HuH-7 (cell line): Measurements from ENCODE around the gene SLC22A14.
"Not testable (repeated sequence)": the region's sequence is repeated elsewhere in the genome, so short reads cannot be mapped to it uniquely, and the experiment has no call there.

Experiments
- DNase-seq: peaks from one replicate; pipeline ENCODE4 v3.0.0; 2011; ENCODE audit warnings: low spot score

SLC22A14 gene

GRCh38 chr3:38314112-38314763 is 32.1 kb downstream of the SLC22A14 start:
- no peak for DNase-seq

DNA sequence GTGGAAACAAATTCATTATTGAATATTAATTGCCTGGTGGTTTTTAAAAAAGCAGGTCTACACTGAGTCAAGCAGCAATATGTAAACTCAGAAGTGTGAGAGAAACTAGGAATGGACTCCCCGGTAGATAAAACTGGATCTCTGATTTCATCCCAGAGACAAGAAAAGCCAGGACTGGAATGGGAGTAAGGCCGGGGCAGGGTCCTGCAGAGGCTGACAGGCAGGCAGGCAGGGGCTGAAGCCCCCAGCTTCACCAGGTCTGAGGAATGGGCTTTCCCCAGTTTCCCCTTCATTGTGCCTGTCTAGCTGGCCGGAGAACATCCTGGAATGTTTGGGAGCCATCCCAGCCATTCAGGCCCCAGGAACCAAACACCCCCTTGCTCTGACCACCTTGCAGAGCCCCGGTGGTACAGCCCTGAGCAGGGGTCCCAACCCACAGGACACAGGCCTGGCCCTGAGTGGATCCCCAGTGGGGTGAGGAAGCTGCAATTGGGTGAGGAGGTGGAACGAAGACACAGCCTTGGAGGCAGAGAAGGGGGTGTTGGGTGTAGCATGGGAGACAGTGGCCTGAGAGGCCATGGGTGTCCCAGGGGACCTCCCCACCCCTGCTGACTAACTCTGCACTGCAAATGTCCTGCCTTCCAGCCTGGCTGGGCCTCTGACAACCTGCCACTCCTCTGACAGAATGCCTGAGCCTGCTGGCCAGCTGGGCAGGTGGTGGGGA is 32.8 kb downstream of the SLC22A14 start:
- DNase-seq, result no peak

GRCh38 chr3:38315488-38316230 is 33.6 kb downstream of the SLC22A14 start:
- DNase-seq, result no peak

DNA sequence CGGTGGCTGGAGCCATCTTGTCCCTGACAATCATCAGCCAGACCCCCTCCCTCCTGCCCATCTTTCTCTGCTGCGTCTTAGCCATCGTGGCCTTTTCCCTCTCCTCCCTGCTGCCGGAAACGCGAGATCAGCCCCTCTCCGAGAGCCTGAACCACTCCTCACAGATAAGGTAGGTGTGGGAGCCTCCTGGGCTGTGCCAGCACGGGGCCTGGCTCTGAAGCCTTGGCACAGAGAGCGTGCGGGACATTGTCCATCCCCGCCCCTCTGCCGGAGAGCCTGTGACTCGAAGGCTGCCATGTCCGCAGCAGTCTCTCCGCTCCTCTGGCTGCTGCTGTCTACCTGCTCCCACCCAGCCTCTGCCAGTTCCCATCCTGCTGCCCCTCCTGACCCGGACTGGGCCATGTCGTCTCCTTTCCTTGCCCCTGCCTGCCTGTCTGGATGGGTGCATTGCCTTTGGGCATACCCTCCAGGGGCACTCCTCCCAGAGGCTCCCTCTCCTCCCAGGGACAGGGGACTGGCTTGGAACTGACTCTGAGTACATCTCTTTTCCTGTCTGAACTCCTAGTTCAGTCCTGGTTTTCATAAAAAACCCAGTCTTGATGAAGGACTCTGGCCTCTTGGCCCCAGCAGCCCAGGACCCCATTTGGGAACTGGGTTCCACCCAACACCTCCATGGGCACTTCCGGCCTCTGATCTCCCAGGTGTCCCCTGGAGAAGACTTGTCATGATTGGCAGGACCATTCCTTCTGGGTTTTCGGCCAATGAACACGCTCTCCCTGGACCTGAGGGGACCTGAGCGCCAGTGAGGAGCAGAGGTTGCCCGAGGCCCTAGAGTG is 34.5 kb downstream of the SLC22A14 start:
- DNase-seq, result no peak

DNA sequence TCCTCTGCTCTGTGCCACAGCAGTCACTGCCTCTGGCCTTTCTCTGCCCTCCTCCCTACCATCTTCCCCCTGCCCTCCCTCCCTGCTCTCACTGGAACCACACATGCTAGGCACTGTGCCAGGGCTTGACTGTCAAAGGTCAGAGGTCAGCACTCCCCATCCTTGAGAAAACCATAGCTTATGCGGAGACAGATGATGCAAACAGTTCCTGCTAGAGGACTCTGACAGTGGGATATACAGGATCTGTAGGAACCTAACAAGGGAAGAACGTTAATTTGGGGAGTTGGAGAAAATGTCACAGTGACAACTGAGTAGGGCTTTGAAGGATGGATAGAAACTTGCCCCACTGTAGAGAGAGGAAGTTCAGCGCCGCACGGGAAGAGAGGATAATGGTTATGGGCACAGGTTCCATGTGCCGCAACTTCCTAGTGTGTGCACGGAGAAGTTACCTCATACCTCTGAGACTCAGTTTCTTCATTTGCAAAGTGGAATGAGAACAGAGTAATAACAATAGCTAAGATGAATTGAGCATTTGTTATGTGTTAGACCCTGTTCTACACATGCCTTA is 35.2 kb downstream of the SLC22A14 start:
- DNase-seq, result no peak

DNA sequence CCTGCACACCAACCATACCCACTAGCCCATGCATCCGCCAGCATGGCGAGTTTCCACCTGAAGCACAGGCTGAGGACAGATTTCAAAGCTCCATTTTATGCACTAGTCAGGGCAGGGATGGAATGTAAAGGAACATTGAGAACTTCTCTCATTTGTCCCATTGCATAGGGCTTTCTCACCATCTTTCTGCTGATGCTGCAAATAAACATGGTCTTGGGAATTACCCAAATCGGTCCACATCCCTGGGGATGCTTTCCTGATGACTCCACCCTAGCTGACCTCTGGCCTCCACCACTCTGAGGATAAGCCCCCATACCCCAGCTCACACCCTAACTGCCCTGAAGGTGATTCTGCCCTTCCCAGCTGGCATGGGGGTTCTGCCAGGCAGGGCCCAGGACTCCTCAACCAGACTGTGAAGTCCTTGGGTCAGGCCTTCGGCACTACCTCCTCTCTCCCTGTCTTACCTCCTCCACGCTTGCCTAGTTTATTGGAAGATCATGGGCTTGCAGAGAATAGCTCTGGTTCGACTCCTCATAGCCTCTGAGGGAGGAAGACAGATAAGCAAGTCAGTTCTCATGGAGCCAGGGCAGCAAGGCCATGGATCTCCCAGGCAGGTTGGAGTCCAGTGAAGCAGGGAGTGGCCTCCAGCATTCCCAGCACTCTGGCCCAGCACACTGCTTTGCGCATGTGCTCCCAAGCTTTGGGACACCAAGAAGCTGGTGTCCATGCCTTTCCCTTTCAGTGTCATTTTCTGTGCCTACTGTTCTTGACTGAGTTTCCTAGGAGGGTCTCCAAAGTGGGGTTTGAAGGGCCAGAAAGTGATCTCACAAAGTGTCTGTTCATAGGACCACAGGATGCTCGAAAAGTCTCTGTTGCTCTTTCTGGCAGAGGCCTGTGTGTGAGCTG is 36.9 kb downstream of the SLC22A14 start:
- no peak for DNase-seq

DNA sequence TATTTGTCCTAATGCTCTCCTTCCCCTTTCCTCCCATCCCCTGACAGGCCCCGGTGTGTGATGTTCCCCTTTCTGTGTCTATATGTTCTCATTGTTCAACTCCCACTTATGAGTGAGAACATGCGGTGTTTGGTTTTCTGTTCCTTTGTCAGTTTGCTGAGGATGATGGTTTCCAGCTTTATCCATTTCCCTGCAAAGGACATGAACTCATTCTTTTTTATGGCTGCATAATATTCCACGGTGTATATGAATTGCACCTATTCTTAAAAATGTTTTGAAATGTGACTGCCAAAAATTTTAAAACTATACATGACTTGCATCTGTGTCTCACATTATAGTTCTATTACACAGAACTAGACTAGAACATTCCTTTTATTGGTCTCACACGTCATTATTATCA is 38.5 kb downstream of the SLC22A14 start:
- DNase-seq, result not testable (repeated sequence)

DNA sequence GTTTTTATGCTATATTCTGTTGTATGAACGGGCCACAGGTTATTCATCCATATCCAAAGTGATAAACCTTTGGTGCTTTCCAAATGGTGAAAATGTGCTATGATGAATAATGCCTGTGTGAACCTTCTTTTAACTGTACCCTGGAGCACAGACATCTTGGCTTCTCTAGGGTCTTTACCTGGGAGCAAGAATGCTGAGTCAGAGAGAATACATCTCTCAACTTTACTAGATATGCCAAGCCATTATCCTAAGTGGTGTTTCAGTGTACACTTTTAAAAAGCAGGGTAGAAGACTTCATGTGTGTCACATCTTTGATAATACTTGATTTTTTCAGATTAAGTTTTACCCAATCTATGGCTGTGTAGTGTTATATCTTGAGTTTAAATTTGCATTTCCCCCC is 41.0 kb downstream of the SLC22A14 start:
- no peak for DNase-seq

GRCh38 chr3:38325256-38325655 is 43.2 kb downstream of the SLC22A14 start:
- DNase-seq, result no peak

- DNase-seq, result no peak
Observed at GRCh38 chr3:38327335-38328009, 45.4 kb downstream of the SLC22A14 start.

DNA sequence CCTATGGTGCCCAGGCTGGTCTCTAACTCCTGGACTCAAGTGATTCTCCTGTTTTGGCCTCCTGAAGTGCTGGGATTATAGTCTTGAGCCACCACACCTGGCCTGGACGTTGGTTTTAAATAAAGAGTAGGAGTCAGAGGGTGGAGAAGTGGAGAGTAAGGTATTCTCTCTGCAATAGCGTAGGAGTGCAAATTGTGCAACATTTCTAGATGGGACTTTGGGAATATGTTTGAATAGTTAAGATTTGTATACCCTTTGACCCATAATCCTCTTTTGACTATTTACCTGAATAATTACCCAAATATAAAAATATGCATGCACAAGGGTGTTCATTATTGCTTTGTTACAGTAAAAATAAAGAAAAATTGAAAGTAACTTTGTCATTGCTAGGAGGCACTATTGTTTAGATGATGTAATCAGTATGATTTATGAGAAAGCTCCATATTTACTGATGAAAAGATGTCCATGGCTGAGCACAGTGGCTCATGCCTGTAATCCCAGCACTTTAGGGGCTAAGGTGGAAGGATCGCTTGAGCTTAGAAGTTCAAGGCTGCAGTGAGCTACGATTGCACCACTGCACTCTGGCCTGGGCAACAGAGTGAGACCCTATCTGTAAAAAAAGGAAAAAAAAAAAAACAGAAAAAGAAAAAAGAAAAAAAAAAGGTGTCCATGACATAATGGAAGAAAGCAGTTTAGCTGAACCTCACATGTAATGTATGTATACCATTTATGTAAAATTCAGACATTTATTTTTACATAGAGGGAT is 49.3 kb downstream of the SLC22A14 start:
- DNase-seq, result no peak

DNA sequence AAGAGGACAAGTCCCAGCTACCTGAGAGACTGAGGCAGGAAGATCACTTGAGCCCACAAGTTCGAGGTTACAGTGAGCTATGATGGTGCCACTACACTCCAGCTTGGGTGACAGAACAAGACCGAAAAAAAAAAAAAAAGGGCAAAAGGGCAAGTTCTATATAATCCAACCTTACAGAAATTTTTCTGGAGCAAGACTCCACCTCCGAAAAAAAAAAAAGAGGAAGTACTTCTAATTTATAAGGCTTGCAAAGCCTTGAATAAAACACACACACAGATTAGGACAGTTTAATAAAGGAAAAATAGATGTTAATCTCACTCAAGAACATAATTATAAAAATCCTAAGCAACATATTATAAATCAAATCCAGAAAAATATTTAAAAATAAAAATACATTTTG is 50.1 kb downstream of the SLC22A14 start:
- no peak for DNase-seq

- no peak for DNase-seq
Observed at GRCh38 chr3:38334142-38335055, 52.3 kb downstream of the SLC22A14 start.

DNA sequence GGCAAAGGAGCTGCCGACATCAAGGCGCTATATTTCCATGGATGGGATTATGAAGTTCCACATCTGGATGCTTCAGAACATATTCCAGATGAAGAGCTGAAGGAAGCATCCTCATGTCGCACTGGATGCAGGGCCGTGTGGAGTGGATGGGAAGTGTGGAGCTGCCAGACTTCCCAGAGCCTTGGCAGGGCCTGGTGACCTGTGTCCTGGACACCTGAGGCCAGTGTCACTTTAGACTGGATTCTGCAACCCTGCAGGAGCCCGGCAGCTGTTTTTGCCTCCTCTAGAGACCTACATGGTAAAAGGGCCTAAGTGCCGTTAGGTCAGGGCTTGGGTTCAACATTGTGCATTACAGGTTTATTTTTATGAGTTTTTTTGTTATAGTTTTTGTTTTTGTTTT is 53.2 kb downstream of the SLC22A14 start:
- no peak for DNase-seq

- no peak for DNase-seq
Observed at GRCh38 chr3:38337703-38338102, 55.6 kb downstream of the SLC22A14 start.

GRCh38 chr3:38343797-38344594 is 61.9 kb downstream of the SLC22A14 start:
- DNase-seq, result no peak

DNA sequence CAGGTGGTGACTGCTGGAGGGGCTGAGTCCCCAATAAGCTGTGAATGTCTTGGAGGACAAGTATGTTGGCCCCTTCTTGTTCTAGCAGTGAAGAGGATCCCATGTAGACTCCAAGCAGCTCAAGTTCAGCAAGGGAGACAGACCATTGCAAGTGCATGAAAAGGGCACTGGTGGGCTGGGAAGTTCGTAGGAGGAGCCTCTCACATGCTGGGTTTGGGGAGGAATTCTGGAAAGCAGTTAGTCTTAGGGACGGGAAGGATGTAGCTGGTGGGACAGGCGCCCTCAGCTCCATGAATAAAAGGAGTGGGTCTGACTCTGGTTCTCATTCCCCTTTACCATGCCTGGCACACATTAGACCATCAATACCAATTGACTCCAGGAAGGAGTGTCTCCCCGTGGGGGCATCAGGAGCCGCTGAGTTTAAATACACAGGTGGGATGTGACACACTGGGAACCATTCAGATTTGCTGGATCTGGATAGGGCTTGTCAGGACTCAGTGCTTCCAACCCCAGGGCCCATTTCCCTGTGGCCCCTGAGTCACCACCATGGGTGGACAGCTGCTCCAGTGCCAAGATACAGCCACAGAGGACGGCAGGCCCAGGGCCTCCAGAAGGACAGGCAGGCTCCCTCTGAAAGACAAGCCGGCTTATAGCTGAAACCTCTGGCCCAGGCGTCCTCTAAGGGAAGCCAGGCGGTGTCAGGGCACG is 63.9 kb downstream of the SLC22A14 start:
- no peak for DNase-seq
